PC-9 (cell line): ENCODE measurements around the gene NACA. TPM values are rescaled to one million over a fixed set of nuclear protein-coding genes. Genes with fewer than 3 reads are reported as not detected.

ENCODE experiments used
- BruUV-seq: library from RNA; stranded (reverse); fragments of 400-500 nt; replicated peaks from 2 replicates; lab custom pipeline; 2021; lab: Mats Ljungman, UMichigan
- CTCF ChIA-PET: fragments of 300-600 bp; sonication (Branson Sonifier 250); formaldehyde crosslinking; loops from one replicate; lab custom pipeline; 2022; ENCODE audit warnings: antibody characterized with exemption; lab: Charles Lee
- POLR2A ChIA-PET: fragments of 300-600 bp; sonication (Branson Sonifier 250); formaldehyde crosslinking; loops from one replicate; lab custom pipeline; 2022; ENCODE audit warnings: antibody characterized with exemption; ENCODE audit not compliant: unreplicated experiment; lab: Charles Lee
- DNase-seq, 2 experiments: peaks; one replicate each; pipeline versions ENCODE4 v3.0.0 to v3.0.0-alpha.2; 2015 to 2022; ENCODE audit warnings: mixed read lengths in 1 of 2
- H2AFZ ChIP-seq: fragments of 200-600 bp; sonication (generic); 2 replicates; pipeline ENCODE4 v1.8.1; 2017; ENCODE audit warnings: antibody characterized with exemption
- H3F3A ChIP-seq: fragments of 200-600 bp; sonication (generic); 2 replicates; pipeline ENCODE4 v1.8.1; 2017; ENCODE audit warnings: antibody characterized with exemption, mild to moderate bottlenecking, low read depth; ENCODE audit not compliant: insufficient read depth
- H3K27ac ChIP-seq: fragments of 200-600 bp; sonication (generic); 2 replicates; pipeline ENCODE4 v1.6.1; 2016; ENCODE audit warnings: mixed run types
- H3K27me3 ChIP-seq: fragments of 200-600 bp; sonication (generic); 2 replicates; pipeline ENCODE4 v1.6.1; 2016; ENCODE audit warnings: low read depth, mixed run types; ENCODE audit not compliant: insufficient read depth
- H3K36me3 ChIP-seq: fragments of 200-600 bp; sonication (generic); 2 replicates; pipeline ENCODE4 v1.6.1; 2016; ENCODE audit warnings: low read depth, mixed run types
- H3K4me1 ChIP-seq: fragments of 200-600 bp; sonication (generic); replicated peaks from 2 replicates; pipeline ENCODE4 v1.6.1; 2016; ENCODE audit warnings: mixed run types; ENCODE audit not compliant: insufficient read depth
- H3K4me2 ChIP-seq: fragments of 200-600 bp; sonication (generic); 2 replicates; pipeline ENCODE4 v1.6.1; 2017; ENCODE audit warnings: mixed run types
- H3K4me3 ChIP-seq: fragments of 200-600 bp; sonication (generic); 2 replicates; pipeline ENCODE4 v1.6.1; 2016; ENCODE audit warnings: mixed run types
- H3K79me2 ChIP-seq: fragments of 200-600 bp; sonication (generic); 2 replicates; pipeline ENCODE4 v1.6.1; 2017; ENCODE audit warnings: low read depth, mixed run types
- H3K9me2 ChIP-seq: fragments of 200-600 bp; sonication (generic); 2 replicates; pipeline ENCODE4 v1.8.1; 2017; ENCODE audit warnings: mild to moderate bottlenecking; ENCODE audit not compliant: insufficient read depth
- H3K9me3 ChIP-seq: fragments of 200-600 bp; sonication (generic); 2 replicates; pipeline ENCODE4 v1.8.1; 2016; ENCODE audit warnings: low read depth; ENCODE audit not compliant: insufficient read depth
- H4K20me1 ChIP-seq: fragments of 200-600 bp; sonication (generic); 2 replicates; pipeline ENCODE4 v1.8.1; 2017; ENCODE audit not compliant: insufficient read depth
- EZH2 ChIP-seq: fragments of 200-600 bp; sonication (generic); IDR thresholded peaks from 2 replicates; pipeline ENCODE4 v1.8.0; 2017; ENCODE audit warnings: antibody characterized with exemption, low read depth
- intact Hi-C: fragments of 100-400 bp; cut with micrococcal nuclease; formaldehyde crosslinking; loops from one replicate; pipeline ENCODE4 v1.10.0; 2022; ENCODE audit not compliant: unreplicated experiment
- total RNA-seq: library from RNA; stranded (reverse); gene quantifications from 2 replicates; pipeline ENCODE4 v1.2.3, GENCODE V29; 2021
- TF ChIP-seq, protein P1 (sequence below): fragments of 200-600 bp; sonication (generic); conservative IDR thresholded peaks from 2 replicates; pipeline ENCODE4 v1.6.1; 2017; ENCODE audit warnings: mixed run types, antibody characterized with exemption, mild to moderate bottlenecking, moderate library complexity

NACA gene
- total RNA-seq, 1 experiment from 2014 or later: 1,035 TPM

DNA sequence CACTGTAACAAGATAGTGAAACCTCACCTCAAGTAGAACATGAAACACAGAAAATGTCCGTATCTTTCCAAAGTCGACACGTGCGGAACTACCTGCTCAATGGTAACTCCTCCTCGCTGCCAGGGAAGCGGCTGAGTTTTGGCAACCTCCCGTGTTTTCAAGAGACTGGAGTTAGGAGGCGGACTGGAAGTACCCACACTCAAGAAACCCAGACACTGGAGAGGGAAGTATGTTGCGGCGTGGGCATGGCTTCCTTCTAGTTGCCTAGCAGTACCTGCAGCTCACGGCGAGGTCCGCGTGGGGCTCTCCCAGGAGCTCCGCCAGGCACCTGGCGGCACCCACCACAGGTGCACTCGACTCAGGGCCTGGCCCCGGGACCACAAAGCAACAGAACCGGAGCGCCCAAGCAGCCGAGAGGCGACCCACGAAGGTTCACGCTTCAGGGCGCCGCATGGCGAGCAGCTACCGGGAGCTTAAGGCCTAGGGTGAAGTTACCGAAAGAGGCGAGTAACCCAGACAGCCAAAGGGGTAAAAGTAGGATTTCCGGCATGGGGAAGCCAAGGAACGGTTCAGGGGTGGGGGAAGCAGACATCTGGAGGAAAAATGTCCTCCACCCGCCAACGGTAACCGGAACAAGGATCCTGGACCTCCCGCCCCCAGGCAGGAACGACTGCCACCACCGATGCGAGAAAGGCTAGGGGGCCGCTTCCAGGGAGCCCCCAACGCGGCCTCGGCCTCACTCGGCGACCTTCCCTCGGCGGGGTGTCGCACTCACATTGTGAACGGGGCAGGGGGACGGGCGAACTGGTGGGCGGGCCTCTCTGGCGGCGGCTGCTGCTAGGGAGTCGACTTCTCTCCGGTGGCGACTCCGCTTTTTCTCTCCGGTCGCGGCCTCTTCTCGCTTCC, 37.6 kb downstream of the NACA start:
- TSS peak; percentile 54 for BruUV-seq
- TF ChIP-seq EZH2: no peak
- TF ChIP-seq, protein P1, sequence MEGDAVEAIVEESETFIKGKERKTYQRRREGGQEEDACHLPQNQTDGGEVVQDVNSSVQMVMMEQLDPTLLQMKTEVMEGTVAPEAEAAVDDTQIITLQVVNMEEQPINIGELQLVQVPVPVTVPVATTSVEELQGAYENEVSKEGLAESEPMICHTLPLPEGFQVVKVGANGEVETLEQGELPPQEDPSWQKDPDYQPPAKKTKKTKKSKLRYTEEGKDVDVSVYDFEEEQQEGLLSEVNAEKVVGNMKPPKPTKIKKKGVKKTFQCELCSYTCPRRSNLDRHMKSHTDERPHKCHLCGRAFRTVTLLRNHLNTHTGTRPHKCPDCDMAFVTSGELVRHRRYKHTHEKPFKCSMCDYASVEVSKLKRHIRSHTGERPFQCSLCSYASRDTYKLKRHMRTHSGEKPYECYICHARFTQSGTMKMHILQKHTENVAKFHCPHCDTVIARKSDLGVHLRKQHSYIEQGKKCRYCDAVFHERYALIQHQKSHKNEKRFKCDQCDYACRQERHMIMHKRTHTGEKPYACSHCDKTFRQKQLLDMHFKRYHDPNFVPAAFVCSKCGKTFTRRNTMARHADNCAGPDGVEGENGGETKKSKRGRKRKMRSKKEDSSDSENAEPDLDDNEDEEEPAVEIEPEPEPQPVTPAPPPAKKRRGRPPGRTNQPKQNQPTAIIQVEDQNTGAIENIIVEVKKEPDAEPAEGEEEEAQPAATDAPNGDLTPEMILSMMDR: no peak

DNA sequence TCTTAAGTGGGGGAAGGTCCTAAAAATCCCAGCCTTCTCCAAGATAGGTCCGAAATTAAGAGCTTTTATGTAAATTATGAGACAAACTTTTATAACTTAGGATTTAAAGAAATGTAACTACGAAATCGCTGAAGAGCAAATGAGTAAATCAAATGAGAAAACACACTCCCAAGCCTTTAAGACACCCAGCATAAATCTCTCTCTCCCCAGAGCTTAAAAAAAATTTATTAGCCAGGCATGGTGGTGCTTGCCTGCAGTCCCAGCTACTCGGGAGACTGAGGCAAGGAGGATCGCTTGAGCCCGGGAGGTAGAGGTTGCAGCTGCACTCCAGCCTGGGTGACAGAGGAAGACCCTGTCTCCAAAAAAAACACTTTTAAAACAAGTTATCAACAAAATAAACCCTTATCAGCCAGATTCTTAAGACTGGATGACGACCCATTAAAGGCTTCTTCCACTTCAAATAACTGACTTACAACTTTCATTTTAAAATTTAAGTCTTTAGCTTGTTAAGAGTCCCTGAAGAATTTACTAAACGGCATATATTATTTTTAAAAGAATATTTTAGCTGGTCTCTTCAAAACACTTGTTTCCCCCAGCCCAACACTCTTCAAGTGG, 40.2 kb downstream of the NACA start:
- intact Hi-C loops: no loop called here
- Histone ChIP-seq H3K9me3 (no peaks in the 10 kb centered on the region), H3K36me3 (peaks cover 27% of the 10 kb centered on the region), H3F3A (peaks cover 54% of the 10 kb centered on the region), H2AFZ (no peak overlapping the region), H3K4me3 (peak overlapping the region; percentile 97), H3K27ac (peak overlapping the region; percentile 25), H3K4me2 (peak overlapping the region; percentile 96), H3K4me1 (peaks cover 15% of the 10 kb centered on the region), H3K79me2 (peaks cover 81% of the 10 kb centered on the region), H3K9me2 (no peaks in the 10 kb centered on the region), H4K20me1 (peaks cover 73% of the 10 kb centered on the region), H3K27me3 (no peaks in the 10 kb centered on the region)
- ChIA-PET CTCF (interaction anchor here (0.7 to 0.8 kb wide), 2 partner anchors 49 to 243 kb away, joined by 4 to 6 read pairs; no protein-coding TSS in a partner anchor), POLR2A (interaction anchor here (0.7 kb wide), 1 partner anchor 932 kb away, joined by 3 read pairs; no protein-coding TSS in a partner anchor)
- no peak for TF ChIP-seq EZH2
- TF ChIP-seq, protein P1: no peak
- no peak for DNase-seq
- BruUV-seq: no TSS peak

More for the DNA sequence above, 37.6 kb downstream of the NACA start:
- intact Hi-C loops: loop anchor here (1.0 to 2.0 kb wide), 6 partner anchors 27 to 401 kb away; partner anchors contain the start of genes NACA and PRIM1
- Histone ChIP-seq H3K9me3 (no peaks in the 10 kb centered on the region), H3K9me2 (no peaks in the 10 kb centered on the region), H3K4me1 (peaks cover 15% of the 10 kb centered on the region), H3K27me3 (no peaks in the 10 kb centered on the region), H3F3A (peaks cover 46% of the 10 kb centered on the region), H3K79me2 (peaks cover 55% of the 10 kb centered on the region), H4K20me1 (peaks cover 47% of the 10 kb centered on the region), H3K4me2 (peak overlapping the region; percentile 96), H3K27ac (peak overlapping the region; percentile 94), H3K4me3 (peak overlapping the region; percentile 97), H3K36me3 (peaks cover 24% of the 10 kb centered on the region), H2AFZ (peak overlapping the region; percentile 69)
- POLR2A ChIA-PET: interaction anchor here (0.6 to 2.0 kb wide), 8 partner anchors 29 to 495 kb away, joined by 3 to 27 read pairs (median 5); partner anchors contain the start of gene NACA
- DNase-seq: peak in 1 of 2 experiments; percentile 28
- CTCF ChIA-PET: interaction anchor here (0.7 to 1.6 kb wide), 2 partner anchors 51 to 86 kb away, joined by 3 to 7 read pairs; no protein-coding TSS in a partner anchor

DNA sequence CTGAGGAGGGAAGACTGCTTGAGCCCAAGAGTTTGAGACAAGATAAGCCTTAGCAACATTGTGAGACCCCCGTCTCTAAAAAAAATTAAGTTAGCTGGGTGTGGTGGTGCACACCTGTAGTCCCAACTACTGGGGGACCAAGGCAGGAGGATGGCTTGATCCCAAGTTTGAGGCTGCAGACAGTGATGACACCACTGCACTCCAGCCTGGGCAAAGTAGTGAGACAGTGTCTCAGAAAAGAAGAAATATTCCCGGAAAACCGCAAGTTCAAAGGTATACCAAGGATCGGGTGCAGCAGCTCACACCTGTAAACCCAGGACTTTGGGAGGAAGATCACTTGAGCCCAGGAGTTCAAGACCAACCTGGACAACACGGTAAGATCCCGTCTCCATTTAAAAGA, 42.8 kb downstream of the NACA start:
- no peak overlapping the region for H3K27ac ChIP-seq
- H3K27me3 ChIP-seq: no peaks in the 10 kb centered on the region
- peaks cover 98% of the 10 kb centered on the region for H4K20me1 ChIP-seq
- H3K36me3 ChIP-seq: peaks cover 32% of the 10 kb centered on the region
- POLR2A ChIA-PET: interaction anchor here (0.6 kb wide), 1 partner anchor 21 kb away, joined by 4 read pairs; no protein-coding TSS in a partner anchor
- no peak for TF ChIP-seq EZH2
- TF ChIP-seq, protein P1: no peak
- BruUV-seq: no TSS peak
- H3K4me2 ChIP-seq: no peak overlapping the region
- intact Hi-C loops: no loop called here
- H3K4me1 ChIP-seq: peaks cover 25% of the 10 kb centered on the region
- no peak for DNase-seq
- peaks cover 58% of the 10 kb centered on the region for H3F3A ChIP-seq
- no peaks in the 10 kb centered on the region for H3K9me2 ChIP-seq
- no peaks in the 10 kb centered on the region for H3K9me3 ChIP-seq
- no peak overlapping the region for H2AFZ ChIP-seq
- no peak overlapping the region for H3K4me3 ChIP-seq
- peaks cover 100% of the 10 kb centered on the region for H3K79me2 ChIP-seq
- CTCF ChIA-PET: no interaction called here
